Hepatocyte (in vitro differentiated cells): ENCODE results near the gene PAN3. TPM values are rescaled to one million over a fixed set of nuclear protein-coding genes. Genes with fewer than 3 reads are reported as not detected.
"Not testable (repeated sequence)": the region's sequence is repeated elsewhere in the genome, so short reads cannot be mapped to it uniquely, and the experiment has no call there.

Experiments
- DNase-seq: peaks from one replicate; pipeline ENCODE4 v3.0.0-alpha.2; 2016; ENCODE audit warnings: low spot score
- H2AFZ ChIP-seq: fragments of 200-600 bp; sonication (generic); 2 replicates; pipeline ENCODE4 v1.6.0; 2016; ENCODE audit warnings: antibody characterized with exemption, mild to moderate bottlenecking
- H3K27ac ChIP-seq: fragments of 200-600 bp; sonication (generic); 2 replicates; pipeline ENCODE4 v1.5.1; 2016; ENCODE audit warnings: mild to moderate bottlenecking
- H3K27me3 ChIP-seq: fragments of 200-600 bp; sonication (generic); 2 replicates; pipeline ENCODE4 v1.6.1; 2016
- H3K36me3 ChIP-seq: fragments of 200-600 bp; sonication (generic); replicated peaks from 2 replicates; pipeline ENCODE4 v1.5.1; 2016; ENCODE audit warnings: low read depth; ENCODE audit not compliant: insufficient read depth
- H3K4me1 ChIP-seq: fragments of 200-600 bp; sonication (generic); 2 replicates; pipeline ENCODE4 v1.5.1; 2016; ENCODE audit warnings: mild to moderate bottlenecking, moderate library complexity; ENCODE audit not compliant: insufficient read depth
- H3K4me2 ChIP-seq: fragments of 200-600 bp; sonication (generic); 2 replicates; pipeline ENCODE4 v1.6.0; 2016
- H3K4me3 ChIP-seq: fragments of 200-600 bp; sonication (generic); 2 replicates; pipeline ENCODE4 v1.5.1; 2016; ENCODE audit warnings: mild to moderate bottlenecking
- H3K79me2 ChIP-seq: fragments of 200-600 bp; sonication (generic); 2 replicates; pipeline ENCODE4 v1.6.0; 2017; ENCODE audit warnings: mild to moderate bottlenecking
- H3K9me2 ChIP-seq: fragments of 200-600 bp; sonication (generic); replicated peaks from 2 replicates; pipeline ENCODE4 v1.6.0; 2017; ENCODE audit warnings: mild to moderate bottlenecking; ENCODE audit not compliant: insufficient read depth
- H3K9me3 ChIP-seq: fragments of 200-600 bp; sonication (generic); 2 replicates; pipeline ENCODE4 v1.5.1; 2016; ENCODE audit warnings: low read depth, mild to moderate bottlenecking
- H4K20me1 ChIP-seq: fragments of 200-600 bp; sonication (generic); 2 replicates; pipeline ENCODE4 v1.6.0; 2016; ENCODE audit warnings: mild to moderate bottlenecking; ENCODE audit not compliant: insufficient read depth, poor library complexity, severe bottlenecking
- EZH2 ChIP-seq: fragments of 200-600 bp; sonication (generic); IDR thresholded peaks from 2 replicates; pipeline ENCODE4 v1.6.1; 2016; ENCODE audit warnings: antibody characterized with exemption, mild to moderate bottlenecking, borderline replicate concordance
- EZH2phosphoT487 ChIP-seq: fragments of 200-600 bp; sonication (generic); IDR thresholded peaks from one replicate; pipeline ENCODE4 v1.6.1; 2018; ENCODE audit warnings: antibody characterized with exemption, mild to moderate bottlenecking, low read depth, moderate library complexity; ENCODE audit not compliant: unreplicated experiment, severe bottlenecking
- WGBS: methylation state at CpG from one replicate; pipeline ENCODE4 v1.1.6; 2016; ENCODE audit warnings: low lambda C conversion rate; ENCODE audit errors: missing lambda C conversion rate; 5-methylcytosine and 5-hydroxymethylcytosine counted together
- polyA plus RNA-seq: library from polyadenylated mRNA; unstranded; fragments of >200 nt; fragmentation: Nextera tagmentation; extraction: Ambion mirVana; gene quantifications from 2 replicates; pipeline ENCODE4 v1.2.1, GENCODE V29; 2016
- total RNA-seq: library from RNA; depleted of rRNA; stranded (reverse); fragments of >200 nt; gene quantifications from 2 replicates; pipeline ENCODE4 v1.2.3, GENCODE V29; 2014
- TF ChIP-seq, protein P1 (sequence below): fragments of 200-600 bp; sonication (generic); IDR thresholded peaks from 2 replicates; pipeline ENCODE4 v1.5.1; 2016; ENCODE audit warnings: antibody characterized with exemption, mild to moderate bottlenecking; ENCODE audit not compliant: poor library complexity

PAN3 gene
- total and polyA plus RNA-seq, 2 experiments from 2014 or later = 6.9 to 29.8 TPM

DNA sequence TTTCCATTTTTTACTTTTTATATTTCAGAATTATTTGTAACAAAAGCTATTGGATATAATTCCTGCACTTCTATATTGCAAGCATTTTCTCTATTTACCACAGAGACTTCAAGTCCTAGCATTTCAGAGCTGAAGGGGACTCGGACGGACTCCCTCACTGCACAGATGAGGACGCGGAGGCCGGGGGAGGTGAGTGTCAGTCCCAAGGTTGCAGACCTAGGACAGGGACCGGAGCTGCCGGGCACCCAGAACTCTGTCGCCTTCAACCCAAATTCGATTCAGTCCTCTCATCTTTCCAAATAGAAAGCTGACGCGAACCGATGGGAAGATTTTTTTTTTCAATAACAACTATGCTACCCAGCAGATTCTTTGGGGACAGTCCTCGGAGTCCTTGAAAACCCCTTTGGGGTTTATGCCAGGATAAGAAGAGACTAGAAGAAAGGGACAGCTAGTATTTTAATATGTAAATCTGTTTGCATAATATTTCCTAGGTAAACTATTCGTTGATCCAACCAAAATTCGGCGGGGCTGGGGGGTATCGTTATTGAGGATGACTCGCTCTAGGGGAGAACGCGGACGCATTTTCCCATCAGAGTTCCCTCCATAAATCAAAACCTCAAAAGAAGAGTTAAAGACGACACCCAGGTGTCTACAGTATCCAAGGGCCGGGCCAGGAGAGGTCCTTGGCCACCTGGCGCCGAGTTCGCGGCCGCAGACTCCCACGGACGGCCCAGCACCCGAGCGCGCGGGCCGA, 38.8 kb upstream of the PAN3 start:
- Histone ChIP-seq H3K4me2 (peak overlapping the region; percentile 95), H3K4me3 (peak overlapping the region; percentile 36), H3K9me2 (no peaks in the 10 kb centered on the region), H4K20me1 (no peaks in the 10 kb centered on the region), H3K79me2 (no peaks in the 10 kb centered on the region), H3K4me1 (no peaks in the 10 kb centered on the region), H2AFZ (peak overlapping the region; percentile 56), H3K27me3 (peaks cover 96% of the 10 kb centered on the region), H3K36me3 (no peaks in the 10 kb centered on the region), H3K27ac (no peak overlapping the region), H3K9me3 (no peaks in the 10 kb centered on the region)
- DNase-seq = no peak
- TF ChIP-seq, protein P1, sequence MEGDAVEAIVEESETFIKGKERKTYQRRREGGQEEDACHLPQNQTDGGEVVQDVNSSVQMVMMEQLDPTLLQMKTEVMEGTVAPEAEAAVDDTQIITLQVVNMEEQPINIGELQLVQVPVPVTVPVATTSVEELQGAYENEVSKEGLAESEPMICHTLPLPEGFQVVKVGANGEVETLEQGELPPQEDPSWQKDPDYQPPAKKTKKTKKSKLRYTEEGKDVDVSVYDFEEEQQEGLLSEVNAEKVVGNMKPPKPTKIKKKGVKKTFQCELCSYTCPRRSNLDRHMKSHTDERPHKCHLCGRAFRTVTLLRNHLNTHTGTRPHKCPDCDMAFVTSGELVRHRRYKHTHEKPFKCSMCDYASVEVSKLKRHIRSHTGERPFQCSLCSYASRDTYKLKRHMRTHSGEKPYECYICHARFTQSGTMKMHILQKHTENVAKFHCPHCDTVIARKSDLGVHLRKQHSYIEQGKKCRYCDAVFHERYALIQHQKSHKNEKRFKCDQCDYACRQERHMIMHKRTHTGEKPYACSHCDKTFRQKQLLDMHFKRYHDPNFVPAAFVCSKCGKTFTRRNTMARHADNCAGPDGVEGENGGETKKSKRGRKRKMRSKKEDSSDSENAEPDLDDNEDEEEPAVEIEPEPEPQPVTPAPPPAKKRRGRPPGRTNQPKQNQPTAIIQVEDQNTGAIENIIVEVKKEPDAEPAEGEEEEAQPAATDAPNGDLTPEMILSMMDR = no peak
- TF ChIP-seq EZH2 (no peak), EZH2phosphoT487 (no peak)
- WGBS = 13% methylated on average over 35 of the region's 35 CpGs

DNA sequence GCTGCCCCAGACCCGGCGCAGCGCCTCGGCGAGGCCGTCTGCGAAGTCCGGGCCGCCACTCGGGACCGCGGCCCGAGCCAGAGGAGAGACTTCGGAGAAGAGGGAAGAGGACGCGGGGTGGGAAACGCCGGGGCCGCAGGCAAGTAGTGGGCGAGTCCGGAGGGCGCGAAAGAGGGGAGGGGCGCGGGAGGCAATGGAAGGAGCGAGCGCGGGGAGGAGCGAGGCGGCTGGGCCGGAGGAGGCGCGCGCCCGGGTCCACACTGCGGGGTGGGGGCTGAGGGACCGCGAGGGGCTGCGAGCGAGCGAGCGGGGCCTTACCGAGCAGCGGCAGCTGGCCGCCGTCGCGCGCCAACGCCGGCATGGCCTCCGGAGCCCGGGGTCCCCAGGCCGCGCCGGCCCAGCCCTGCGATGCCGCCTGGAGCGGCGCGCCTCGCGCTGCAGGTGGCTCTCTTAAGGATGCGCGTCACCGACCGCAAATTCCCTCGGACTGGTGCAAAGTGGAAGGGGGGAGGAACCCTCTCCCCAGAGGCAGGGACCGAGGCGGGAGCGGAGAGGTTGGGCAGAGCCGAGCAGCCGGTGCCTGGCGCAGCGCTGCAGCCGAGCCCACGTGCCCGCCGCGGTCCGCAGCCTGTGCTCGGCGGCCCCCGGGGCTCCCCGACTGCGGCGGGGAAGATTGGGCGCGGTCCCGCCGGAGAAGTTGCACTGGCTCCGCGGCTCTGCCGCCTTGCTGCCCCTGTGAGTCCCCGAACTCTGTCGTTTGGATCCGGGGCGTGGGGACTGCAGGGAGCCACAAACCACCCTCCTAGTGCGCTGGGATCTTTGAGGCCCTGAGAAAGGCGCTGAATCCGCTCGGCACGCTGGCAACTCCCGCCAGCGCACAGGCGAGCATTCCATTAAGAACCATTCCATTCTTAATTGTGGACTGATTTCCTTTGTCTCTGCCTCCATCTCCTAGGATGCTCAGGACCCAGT, 37.9 kb upstream of the PAN3 start, which contains the start of gene FLT3:
Gene FLT3 (minus strand): TSS at position 427 of the 972 bp plus-strand sequence. CDS start 66 bp downstream, at position 361.
- no peak within 1 kb of the TSS for H3K27ac ChIP-seq
- no peaks in the 10 kb centered on the region for H3K9me2 ChIP-seq
- H3K36me3 ChIP-seq = no peaks in the 10 kb centered on the region
- no peaks in the 10 kb centered on the region for H3K4me1 ChIP-seq
- H2AFZ ChIP-seq = peak within 1 kb of the TSS; percentile 56
- H3K4me2 ChIP-seq = peak within 1 kb of the TSS; percentile 95
- H3K27me3 ChIP-seq = peaks cover 90% of the 10 kb centered on the region
- H3K9me3 ChIP-seq = no peaks in the 10 kb centered on the region
- WGBS = under 1% methylated on average over 75 of the region's 106 CpGs
- H3K4me3 ChIP-seq = peak within 1 kb of the TSS; percentile 36
- no peaks in the 10 kb centered on the region for H4K20me1 ChIP-seq
- TF ChIP-seq EZH2phosphoT487 = no peak
- peak; percentile 39 for TF ChIP-seq EZH2
- peak; percentile 27 for DNase-seq
- H3K79me2 ChIP-seq = no peaks in the 10 kb centered on the region

DNA sequence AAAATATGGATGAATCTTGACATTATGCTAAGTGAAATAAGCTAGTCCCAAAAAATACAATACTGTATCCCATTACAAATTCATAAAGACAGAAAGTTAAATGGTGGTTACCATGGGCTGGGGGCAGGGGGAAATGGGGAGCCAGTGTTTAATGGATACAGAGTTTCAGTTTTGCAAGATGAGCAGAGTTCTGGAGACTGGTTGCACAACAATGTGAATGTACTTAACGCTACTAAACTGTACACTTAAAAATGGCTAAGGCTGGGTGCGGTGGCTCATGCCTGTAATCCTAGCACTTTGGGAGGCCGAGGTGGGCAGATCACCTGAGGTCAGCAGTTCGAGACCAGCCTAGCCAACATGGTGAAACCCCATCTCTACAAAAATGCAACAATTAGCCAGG, 36.5 kb upstream of the PAN3 start:
- H3K4me1 ChIP-seq, H2AFZ ChIP-seq, H3K27ac ChIP-seq, DNase-seq, H3K9me2 ChIP-seq, H3K36me3 ChIP-seq, H3K4me2 ChIP-seq, H3K79me2 ChIP-seq, H3K4me3 ChIP-seq, H4K20me1 ChIP-seq, H3K9me3 ChIP-seq: not testable (repeated sequence)
- 90% methylated on average over 4 of the region's 4 CpGs for WGBS
- peaks cover 78% of the 10 kb centered on the region for H3K27me3 ChIP-seq

DNA sequence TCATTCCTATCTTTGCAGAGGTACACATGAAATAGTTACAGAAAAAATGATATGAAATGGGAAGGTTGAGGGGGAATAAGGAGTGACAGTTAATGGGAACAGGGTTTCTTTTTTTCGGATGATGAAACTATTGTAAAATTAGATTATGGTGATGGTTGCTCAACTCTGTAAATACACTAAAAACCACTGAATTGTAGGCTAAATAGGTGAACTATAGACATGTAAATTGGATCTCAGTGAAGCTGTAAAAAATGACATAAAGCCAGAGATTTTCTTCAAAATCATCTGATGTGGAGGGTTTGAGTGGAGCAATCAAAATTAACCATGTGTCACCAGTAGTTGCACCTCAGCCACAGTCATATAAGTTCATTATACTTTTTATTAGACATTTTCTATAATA, 31.4 kb upstream of the PAN3 start:
- no peak overlapping the region for H2AFZ ChIP-seq
- no peaks in the 10 kb centered on the region for H3K9me3 ChIP-seq
- TF ChIP-seq EZH2 (no peak), EZH2phosphoT487 (no peak)
- TF ChIP-seq, protein P1 = no peak
- H3K27ac ChIP-seq = no peak overlapping the region
- peaks cover 30% of the 10 kb centered on the region for H3K27me3 ChIP-seq
- no peak overlapping the region for H3K4me3 ChIP-seq
- H3K36me3 ChIP-seq = no peaks in the 10 kb centered on the region
- no peaks in the 10 kb centered on the region for H3K9me2 ChIP-seq
- no peaks in the 10 kb centered on the region for H4K20me1 ChIP-seq
- no peaks in the 10 kb centered on the region for H3K79me2 ChIP-seq
- no peak overlapping the region for H3K4me2 ChIP-seq
- DNase-seq = no peak
- no peaks in the 10 kb centered on the region for H3K4me1 ChIP-seq
- WGBS = 41% methylated on average over 1 of the region's 1 CpG
